Measurements from ENCODE around the gene BSG.
A peak's percentile ranks its signal among the peaks of the same experiment; 100 is the strongest.

The BSG gene

GRCh38 chr19:632579-633067 is 60.2 kb downstream of the BSG start (continued):
- TF ChIP-seq PATZ1 (tag by site-specific recombination; IDR thresholded peaks at IDR 0.05) (peak; percentile 60), ZBTB20 (tag by site-specific recombination; IDR thresholded peaks at IDR 0.05) (peak; percentile 62)
